Mesenchymal stem cell (in vitro differentiated cells and primary cell): ENCODE data around the gene CACNA2D3.

Experiments
- DNase-seq: peaks from one replicate; pipeline ENCODE4 v3.0.0-alpha.2; 2013
- H2AFZ ChIP-seq: one replicate; pipeline ENCODE4 v1.6.1; 2013; ENCODE audit warnings: low read depth, mild to moderate bottlenecking, control low read depth, inconsistent platforms, low read length, moderate library complexity
- H2AK5ac ChIP-seq: 2 replicates; pipeline ENCODE4 v1.6.1; 2013; ENCODE audit warnings: low read length, moderate library complexity, mild to moderate bottlenecking, inconsistent platforms; ENCODE audit not compliant: severe bottlenecking
- H2BK120ac ChIP-seq: one replicate; pipeline ENCODE4 v1.6.1; 2013; ENCODE audit warnings: low read depth, mild to moderate bottlenecking, inconsistent platforms, low read length, moderate library complexity
- H2BK12ac ChIP-seq, 2 experiments: one replicate each; pipeline ENCODE4 v1.6.1; 2013; ENCODE audit warnings: inconsistent platforms in 2 of 2, low read length in 2 of 2, mild to moderate bottlenecking in 2 of 2, moderate library complexity in 2 of 2, control low read depth in 1 of 2
- H2BK15ac ChIP-seq: one replicate; pipeline ENCODE4 v1.6.1; 2013; ENCODE audit warnings: mild to moderate bottlenecking, low read depth, inconsistent platforms; ENCODE audit not compliant: poor library complexity, severe bottlenecking
- H2BK5ac ChIP-seq: 2 replicates; pipeline ENCODE4 v1.6.1; 2013; ENCODE audit warnings: low read depth, mild to moderate bottlenecking, low read length, control low read depth, inconsistent platforms; ENCODE audit not compliant: poor library complexity, severe bottlenecking
- H3K14ac ChIP-seq, 2 experiments: one replicate each; pipeline ENCODE4 v1.6.1; 2013; ENCODE audit warnings: inconsistent platforms in 2 of 2, low read length in 2 of 2, control low read depth in 1 of 2, mild to moderate bottlenecking in 1 of 2, moderate library complexity in 1 of 2
- H3K18ac ChIP-seq, 2 experiments: one replicate each; pipeline ENCODE4 v1.6.1; 2013; ENCODE audit warnings: inconsistent platforms in 2 of 2, low read length in 2 of 2, control low read depth in 1 of 2, low read depth in 1 of 2, mild to moderate bottlenecking in 1 of 2
- H3K23ac ChIP-seq, 2 experiments: one replicate each; pipeline ENCODE4 v1.6.1; 2013; ENCODE audit warnings: inconsistent platforms in 2 of 2, low read length in 2 of 2, mild to moderate bottlenecking in 2 of 2, moderate library complexity in 2 of 2, control low read depth in 1 of 2
- H3K27ac ChIP-seq: 2 replicates; pipeline ENCODE4 v1.5.1; 2013; ENCODE audit warnings: mild to moderate bottlenecking, moderate library complexity, low read length, control low read depth, inconsistent platforms; ENCODE audit not compliant: poor library complexity, severe bottlenecking
- H3K27me3 ChIP-seq, 2 experiments: 2 replicates each; pipeline versions ENCODE4 v1.6.1 to v1.7.0; 2013; ENCODE audit warnings: low read length in 2 of 2, mild to moderate bottlenecking in 2 of 2, moderate library complexity in 2 of 2, control low read depth in 1 of 2, inconsistent platforms in 1 of 2; ENCODE audit not compliant: control insufficient read depth in 1 of 2, insufficient read depth in 1 of 2
- H3K36me3 ChIP-seq, 2 experiments: 2 replicates each; pipeline versions ENCODE4 v1.6.1 to v1.7.0; 2013; ENCODE audit warnings: low read length in 2 of 2, control low read depth in 1 of 2, inconsistent platforms in 1 of 2, low read depth in 1 of 2, mild to moderate bottlenecking in 1 of 2; ENCODE audit not compliant: insufficient read depth in 2 of 2, control insufficient read depth in 1 of 2
- H3K4ac ChIP-seq, 2 experiments: one replicate each; pipeline ENCODE4 v1.6.1; 2013; ENCODE audit warnings: inconsistent platforms in 2 of 2, low read length in 2 of 2, mild to moderate bottlenecking in 2 of 2, moderate library complexity in 2 of 2, control low read depth in 1 of 2, low read depth in 1 of 2
- H3K4me1 ChIP-seq: 2 replicates; pipeline ENCODE4 v1.6.1; 2013; ENCODE audit warnings: low read depth, low read length, control low read depth; ENCODE audit not compliant: control insufficient read depth, insufficient read depth
- H3K4me2 ChIP-seq: 2 replicates; pipeline ENCODE4 v1.6.1; 2013; ENCODE audit warnings: low read length, mild to moderate bottlenecking, inconsistent platforms; ENCODE audit not compliant: poor library complexity, severe bottlenecking
- H3K4me3 ChIP-seq, 2 experiments: 2 replicates each; pipeline versions ENCODE4 v1.5.1 to v1.7.0; 2013; ENCODE audit warnings: low read length in 2 of 2, mild to moderate bottlenecking in 2 of 2, control low read depth in 1 of 2, low read depth in 1 of 2; ENCODE audit not compliant: insufficient read depth in 1 of 2
- H3K79me1 ChIP-seq: replicated peaks from 2 replicates; pipeline ENCODE4 v1.6.1; 2013; ENCODE audit warnings: mild to moderate bottlenecking, control low read depth, low read length, inconsistent platforms; ENCODE audit not compliant: poor library complexity, severe bottlenecking
- H3K9ac ChIP-seq: 2 replicates; pipeline ENCODE4 v1.7.0; 2013; ENCODE audit warnings: mild to moderate bottlenecking, low read length, moderate library complexity
- H3K9me3 ChIP-seq: 2 replicates; pipeline ENCODE4 v1.7.0; 2013; ENCODE audit warnings: mild to moderate bottlenecking, low read length; ENCODE audit not compliant: control insufficient read depth
- H4K8ac ChIP-seq: one replicate; pipeline ENCODE4 v1.6.1; 2013; ENCODE audit warnings: inconsistent platforms, mild to moderate bottlenecking, low read length, moderate library complexity
- H4K91ac ChIP-seq: one replicate; pipeline ENCODE4 v1.6.1; 2013; ENCODE audit warnings: mild to moderate bottlenecking, low read length, inconsistent platforms
- WGBS: methylation state at CpG from one replicate; pipeline ENCODE4 v1.1.7; 2013; ENCODE audit warnings: mixed read lengths; 5-methylcytosine and 5-hydroxymethylcytosine counted together

CACNA2D3 gene

GRCh38 chr3:54163441-54163840 lies 41.1 kb downstream of the CACNA2D3 start:
- H3K79me1 ChIP-seq, result no peaks in the 10 kb centered on the region
- no peak for DNase-seq
- no peak overlapping the region for H2AFZ ChIP-seq
- H3K23ac ChIP-seq, result no peak overlapping the region
- no peak overlapping the region for H3K4me3 ChIP-seq
- H3K4me2 ChIP-seq, result no peak overlapping the region
- H3K4ac ChIP-seq, result no peak overlapping the region
- no peak overlapping the region for H2BK120ac ChIP-seq
- H4K91ac ChIP-seq, result no peak overlapping the region
- H3K9ac ChIP-seq, result no peak overlapping the region
- H3K4me1 ChIP-seq, result no peaks in the 10 kb centered on the region
- no peak overlapping the region for H4K8ac ChIP-seq
- WGBS, result 55% methylated on average over 9 of the region's 9 CpGs
- no peak overlapping the region for H2BK5ac ChIP-seq
- H3K9me3 ChIP-seq, result peaks cover 3% of the 10 kb centered on the region
- no peak overlapping the region for H2BK15ac ChIP-seq
- no peak overlapping the region for H2BK12ac ChIP-seq
- no peaks in the 10 kb centered on the region for H3K27me3 ChIP-seq
- no peaks in the 10 kb centered on the region for H3K36me3 ChIP-seq
- H2AK5ac ChIP-seq, result no peak overlapping the region
- no peak overlapping the region for H3K14ac ChIP-seq
- no peak overlapping the region for H3K18ac ChIP-seq
- H3K27ac ChIP-seq, result no peak overlapping the region

DNA sequence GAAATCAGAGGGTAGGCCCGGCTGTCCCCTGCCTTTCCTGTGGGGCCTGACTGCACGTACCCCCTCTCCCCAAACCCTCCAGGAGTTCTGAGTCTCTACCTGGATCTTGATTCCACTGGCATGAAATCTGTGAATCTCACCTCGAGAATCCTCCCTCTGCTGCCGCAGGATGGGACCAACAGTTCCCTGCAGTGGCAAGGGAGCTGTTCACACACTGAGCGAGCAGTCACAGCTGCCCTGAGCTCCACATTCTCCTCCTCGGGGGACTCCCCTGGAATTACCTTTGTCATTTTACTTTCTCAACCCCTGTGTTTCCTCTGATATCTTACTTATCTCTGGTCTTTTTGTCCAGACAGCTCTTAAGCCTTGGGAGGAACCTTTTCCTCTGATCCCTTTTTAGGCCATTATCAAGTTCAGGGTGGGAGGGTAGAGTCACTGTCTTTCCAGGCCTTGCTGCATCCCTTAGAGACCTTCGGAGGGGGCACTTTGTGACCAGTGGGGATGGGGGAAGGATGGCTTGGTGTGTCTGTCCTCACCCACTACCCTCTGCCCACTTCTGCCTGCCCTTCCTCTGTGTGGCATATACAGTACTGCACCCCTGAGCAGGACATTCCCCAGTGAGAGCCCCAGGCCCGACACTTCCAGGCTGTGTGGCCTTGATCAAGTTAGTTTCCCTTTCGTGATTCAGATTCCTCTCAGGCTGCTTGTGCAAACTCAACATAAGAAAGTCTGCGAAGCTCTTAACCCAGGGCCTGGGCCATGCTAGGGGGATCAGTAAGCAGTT lies 42.0 kb downstream of the CACNA2D3 start:
- no peaks in the 10 kb centered on the region for H3K79me1 ChIP-seq
- H3K9me3 ChIP-seq, result peaks cover 3% of the 10 kb centered on the region
- no peak overlapping the region for H3K4me2 ChIP-seq
- no peak overlapping the region for H4K8ac ChIP-seq
- no peak overlapping the region for H3K23ac ChIP-seq
- H3K4me3 ChIP-seq, result no peak overlapping the region
- H2AFZ ChIP-seq, result no peak overlapping the region
- H2BK5ac ChIP-seq, result no peak overlapping the region
- H4K91ac ChIP-seq, result no peak overlapping the region
- H2BK15ac ChIP-seq, result no peak overlapping the region
- H3K14ac ChIP-seq, result no peak overlapping the region
- 69% methylated on average over 10 of the region's 10 CpGs for WGBS
- H3K27ac ChIP-seq, result no peak overlapping the region
- no peak overlapping the region for H2BK120ac ChIP-seq
- no peaks in the 10 kb centered on the region for H3K36me3 ChIP-seq
- H2AK5ac ChIP-seq, result no peak overlapping the region
- H3K4me1 ChIP-seq, result no peaks in the 10 kb centered on the region
- no peak for DNase-seq
- no peak overlapping the region for H3K9ac ChIP-seq
- H3K4ac ChIP-seq, result no peak overlapping the region
- H3K18ac ChIP-seq, result no peak overlapping the region
- H3K27me3 ChIP-seq, result no peaks in the 10 kb centered on the region
- no peak overlapping the region for H2BK12ac ChIP-seq

DNA sequence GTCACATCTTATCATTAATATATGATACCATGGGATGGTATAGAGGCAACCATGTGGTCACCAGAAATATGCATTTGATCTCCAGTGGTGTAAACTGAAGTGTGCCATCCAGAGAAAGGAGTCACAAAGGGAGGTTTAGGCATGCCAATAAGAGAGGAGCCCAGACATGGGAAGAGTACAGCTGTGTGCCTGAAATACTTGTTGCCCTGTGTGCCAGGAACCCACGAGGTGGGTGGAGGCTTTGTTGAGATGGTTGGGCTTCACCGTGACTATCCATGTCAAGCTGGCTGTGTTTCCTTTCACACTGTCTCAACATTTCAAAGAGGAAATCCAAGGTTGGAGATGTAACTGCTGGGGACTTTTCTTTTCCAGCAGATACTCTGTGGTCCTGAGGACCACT lies 43.5 kb downstream of the CACNA2D3 start:
- 74% methylated on average over 2 of the region's 2 CpGs for WGBS
- Histone ChIP-seq H2BK5ac (no peak overlapping the region), H3K4me2 (no peak overlapping the region), H3K4me1 (no peaks in the 10 kb centered on the region), H3K9ac (no peak overlapping the region), H3K36me3 (no peaks in the 10 kb centered on the region), H2BK120ac (no peak overlapping the region), H3K18ac (no peak overlapping the region), H2AK5ac (no peak overlapping the region), H3K79me1 (no peaks in the 10 kb centered on the region), H2BK12ac (no peak overlapping the region), H2AFZ (no peak overlapping the region), H3K27ac (no peak overlapping the region), H2BK15ac (no peak overlapping the region), H4K8ac (no peak overlapping the region), H3K14ac (no peak overlapping the region), H3K9me3 (peaks cover 3% of the 10 kb centered on the region), H3K27me3 (no peaks in the 10 kb centered on the region), H3K4me3 (no peak overlapping the region), H4K91ac (no peak overlapping the region), H3K23ac (no peak overlapping the region), H3K4ac (no peak overlapping the region)
- DNase-seq, result no peak

DNA sequence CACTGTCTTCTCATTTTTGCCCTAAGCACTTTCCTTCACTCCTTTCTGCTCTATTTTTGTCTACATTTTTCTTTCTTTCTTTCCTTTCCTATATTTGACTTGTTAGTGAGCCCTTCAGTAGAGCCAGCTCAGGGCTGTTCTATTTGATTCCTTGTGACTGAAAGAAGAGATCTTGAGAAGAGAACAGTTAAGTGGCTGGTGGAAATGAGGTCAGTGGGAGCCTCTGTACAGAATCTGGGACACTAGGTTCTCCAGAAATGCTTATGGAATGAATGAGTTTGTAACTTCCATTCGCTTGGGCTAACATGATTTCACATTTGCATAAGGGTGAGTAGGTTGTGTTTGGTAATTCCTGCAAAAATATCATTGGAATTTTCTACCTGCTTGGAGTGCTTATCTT lies 45.6 kb downstream of the CACNA2D3 start:
- H4K91ac ChIP-seq, result no peak overlapping the region
- H2BK15ac ChIP-seq, result no peak overlapping the region
- no peak for DNase-seq
- H3K4me3 ChIP-seq, result no peak overlapping the region
- H3K27me3 ChIP-seq, result no peaks in the 10 kb centered on the region
- H3K4me2 ChIP-seq, result no peak overlapping the region
- no peak overlapping the region for H3K4ac ChIP-seq
- H2BK5ac ChIP-seq, result no peak overlapping the region
- no peaks in the 10 kb centered on the region for H3K36me3 ChIP-seq
- no peak overlapping the region for H3K18ac ChIP-seq
- no peak overlapping the region for H2AK5ac ChIP-seq
- H3K27ac ChIP-seq, result no peak overlapping the region
- H3K23ac ChIP-seq, result no peak overlapping the region
- no peak overlapping the region for H3K14ac ChIP-seq
- no peaks in the 10 kb centered on the region for H3K79me1 ChIP-seq
- no peak overlapping the region for H4K8ac ChIP-seq
- H3K4me1 ChIP-seq, result no peaks in the 10 kb centered on the region
- peaks cover 3% of the 10 kb centered on the region for H3K9me3 ChIP-seq
- no peak overlapping the region for H2BK120ac ChIP-seq
- H2AFZ ChIP-seq, result no peak overlapping the region
- no peak overlapping the region for H2BK12ac ChIP-seq
- H3K9ac ChIP-seq, result no peak overlapping the region
- WGBS, result 72% methylated on average over 1 of the region's 1 CpG
